HUES64 (cell line): ENCODE measurements around the gene KRTAP1-4.
"Not testable (repeated sequence)": the region's sequence is repeated elsewhere in the genome, so short reads cannot be mapped to it uniquely, and the experiment has no call there.

Source experiments
- H3K27ac ChIP-seq: 2 replicates; pipeline ENCODE4 v1.7.0; 2013; ENCODE audit warnings: low read depth, low read length, inconsistent platforms
- H3K27me3 ChIP-seq: 2 replicates; pipeline ENCODE4 v1.6.1; 2013; ENCODE audit warnings: mild to moderate bottlenecking, low read length; ENCODE audit not compliant: insufficient read depth
- H3K36me3 ChIP-seq: 2 replicates; pipeline ENCODE4 v1.6.1; 2013; ENCODE audit warnings: mild to moderate bottlenecking, low read length; ENCODE audit not compliant: insufficient read depth
- H3K4me1 ChIP-seq: 2 replicates; pipeline ENCODE4 v1.6.1; 2013; ENCODE audit warnings: mild to moderate bottlenecking, low read length, moderate library complexity; ENCODE audit not compliant: insufficient read depth
- H3K4me3 ChIP-seq: 2 replicates; pipeline ENCODE4 v1.5.1; 2013; ENCODE audit warnings: mild to moderate bottlenecking, low read length, moderate library complexity
- H3K9ac ChIP-seq: 2 replicates; pipeline ENCODE4 v1.6.1; 2013; ENCODE audit warnings: mild to moderate bottlenecking, low read depth, low read length
- H3K9me3 ChIP-seq: 2 replicates; pipeline ENCODE4 v1.6.1; 2013; ENCODE audit warnings: low read depth, low read length; ENCODE audit not compliant: insufficient read depth
- WGBS: fragments of 150-250, 120-280 bp; methylation state at CpG from one replicate; pipeline ENCODE4 v1.1.7; 2013; ENCODE audit warnings: missing lambda C conversion rate; 5-methylcytosine and 5-hydroxymethylcytosine counted together

The KRTAP1-4 gene

DNA sequence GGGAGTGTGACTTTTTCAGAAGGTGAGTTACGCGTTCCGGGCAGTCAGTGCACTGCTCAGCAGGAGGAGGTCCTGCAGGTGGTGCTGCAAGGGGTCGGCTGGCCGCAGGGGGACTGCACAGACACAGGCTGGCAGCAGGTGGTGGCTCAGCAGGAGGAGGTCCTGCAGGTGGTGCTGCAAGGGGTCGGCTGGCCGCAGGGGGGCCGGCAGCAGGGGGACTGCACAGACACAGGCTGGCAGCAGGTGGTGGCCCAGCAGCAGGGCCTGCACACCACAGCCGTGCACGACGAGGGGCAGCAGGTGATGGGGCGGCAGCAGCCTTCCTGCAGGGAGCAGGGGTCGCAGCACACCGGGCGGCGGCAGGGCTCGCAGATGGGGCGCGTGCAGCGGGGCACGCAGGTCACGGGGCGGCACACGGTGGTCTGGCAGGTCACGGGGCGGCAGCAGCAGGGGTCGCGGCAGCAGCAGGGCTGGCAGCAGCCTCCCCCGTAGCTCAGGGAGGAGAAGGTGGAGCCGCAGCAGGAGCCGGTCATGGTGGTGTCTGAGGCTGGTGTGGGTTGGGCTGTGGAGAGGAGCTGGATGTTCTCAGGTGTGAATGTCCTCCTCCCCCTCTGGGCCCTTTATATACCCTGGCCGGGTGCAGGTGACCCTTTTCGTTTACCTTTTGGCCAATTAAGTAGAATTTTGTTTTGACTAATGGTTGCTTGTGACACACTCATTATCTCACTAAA lies 16.9 kb upstream of the KRTAP1-4 start, which contains the start of gene KRTAP2-1:
KRTAP2-1 (minus strand) TSS at position 582 of the 731 bp plus-strand sequence; CDS start at position 533, 49 bp downstream.
- H3K9ac ChIP-seq, H3K27me3 ChIP-seq, H3K9me3 ChIP-seq, H3K36me3 ChIP-seq, H3K4me3 ChIP-seq, H3K4me1 ChIP-seq, H3K27ac ChIP-seq: not testable (repeated sequence)
- WGBS = 75% methylated on average over 5 of the region's 33 CpGs

DNA sequence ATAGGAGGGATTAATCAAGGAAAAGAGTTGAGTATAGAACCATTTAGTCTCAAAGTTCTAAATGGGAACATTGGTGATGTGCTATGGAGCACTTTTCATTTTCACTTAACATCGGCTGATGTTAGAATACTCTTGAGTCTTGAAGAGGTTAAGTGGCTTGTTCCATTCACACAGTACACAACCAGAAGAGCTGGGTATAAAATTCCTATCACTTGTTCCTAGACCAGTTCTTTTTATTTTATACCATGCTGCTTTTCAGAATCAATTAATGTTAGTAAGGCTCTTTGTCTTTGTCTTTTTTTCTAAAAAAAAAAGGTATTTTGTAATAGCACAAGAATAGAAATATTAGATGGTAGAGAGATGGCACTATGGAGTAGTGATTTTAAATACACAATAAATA lies 13.0 kb upstream of the KRTAP1-4 start:
- Histone ChIP-seq H3K27ac (no peak overlapping the region), H3K4me1 (peaks cover 16% of the 10 kb centered on the region), H3K9ac (no peak overlapping the region), H3K4me3 (no peak overlapping the region), H3K27me3 (no peaks in the 10 kb centered on the region), H3K36me3 (no peaks in the 10 kb centered on the region), H3K9me3 (no peaks in the 10 kb centered on the region)
- 100% methylated on average over 1 of the region's 1 CpG for WGBS

DNA sequence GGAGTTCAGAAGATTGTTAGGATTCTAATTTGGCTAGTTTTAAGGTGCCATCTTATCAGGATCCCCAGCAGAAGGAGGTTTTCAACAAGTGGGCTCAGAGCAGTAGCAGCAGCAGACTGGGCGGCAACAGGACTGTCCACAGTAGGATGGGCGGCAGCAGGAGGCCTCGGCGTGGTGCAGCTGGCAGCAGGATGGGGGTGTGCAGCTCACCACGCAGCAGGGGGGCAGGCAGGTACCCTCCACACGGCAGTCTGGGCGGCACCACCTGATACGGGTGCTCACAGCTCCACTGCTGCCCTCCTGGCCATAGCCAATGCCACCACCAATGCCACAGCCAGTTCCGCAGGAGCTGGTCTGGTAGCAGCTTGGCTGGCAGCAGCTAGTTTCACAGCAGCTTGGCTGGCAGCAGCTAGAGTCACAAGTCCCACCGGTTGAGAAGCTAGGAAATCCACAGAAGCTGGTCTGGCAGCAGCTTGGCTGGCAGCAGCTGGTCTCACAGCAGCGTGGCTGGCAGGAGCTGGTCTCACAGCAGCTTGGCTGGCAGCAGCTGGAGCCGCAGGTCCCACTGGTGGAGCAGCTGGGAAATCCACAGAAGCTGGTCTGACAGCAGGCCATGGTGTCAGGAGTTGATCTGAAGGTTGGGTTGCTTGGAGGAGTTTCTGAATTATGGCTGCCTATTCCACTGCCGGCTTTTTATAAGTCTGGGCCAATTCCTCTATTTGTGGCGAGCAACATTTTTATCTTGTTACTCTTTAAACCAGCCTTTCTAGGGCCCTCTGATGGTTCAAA lies 11.0 kb upstream of the KRTAP1-4 start, which contains the start of gene KRTAP1-1:
KRTAP1-1 (minus strand) TSS at position 668 of the 789 bp plus-strand sequence; CDS start at position 615, 53 bp downstream.
- peaks cover 23% of the 10 kb centered on the region for H3K4me1 ChIP-seq
- not testable (repeated sequence) for H3K27ac ChIP-seq, H3K9me3 ChIP-seq, H3K9ac ChIP-seq, H3K4me3 ChIP-seq, H3K27me3 ChIP-seq, H3K36me3 ChIP-seq
- WGBS = 92% methylated on average over 11 of the region's 14 CpGs

GRCh38 chr17:41037853-41038350 lies 7.9 kb upstream of the KRTAP1-4 start:
- Histone ChIP-seq H3K27me3 (no peaks in the 10 kb centered on the region), H3K36me3 (no peaks in the 10 kb centered on the region), H3K4me3 (no peak overlapping the region), H3K9ac (no peak overlapping the region), H3K9me3 (no peaks in the 10 kb centered on the region), H3K27ac (no peak overlapping the region), H3K4me1 (peaks cover 23% of the 10 kb centered on the region)
- 58% methylated on average over 2 of the region's 2 CpGs for WGBS

GRCh38 chr17:41034346-41034935 lies 4.4 kb upstream of the KRTAP1-4 start, which contains the start of gene KRTAP1-3:
KRTAP1-3 (minus strand) TSS chr17:41034874; CDS start chr17:41034821, 53 bp downstream.
- H3K4me3 ChIP-seq, H3K9ac ChIP-seq, H3K36me3 ChIP-seq, H3K27ac ChIP-seq, H3K27me3 ChIP-seq, H3K9me3 ChIP-seq: not testable (repeated sequence)
- WGBS = 94% methylated on average over 9 of the region's 10 CpGs
- peaks cover 22% of the 10 kb centered on the region for H3K4me1 ChIP-seq

DNA sequence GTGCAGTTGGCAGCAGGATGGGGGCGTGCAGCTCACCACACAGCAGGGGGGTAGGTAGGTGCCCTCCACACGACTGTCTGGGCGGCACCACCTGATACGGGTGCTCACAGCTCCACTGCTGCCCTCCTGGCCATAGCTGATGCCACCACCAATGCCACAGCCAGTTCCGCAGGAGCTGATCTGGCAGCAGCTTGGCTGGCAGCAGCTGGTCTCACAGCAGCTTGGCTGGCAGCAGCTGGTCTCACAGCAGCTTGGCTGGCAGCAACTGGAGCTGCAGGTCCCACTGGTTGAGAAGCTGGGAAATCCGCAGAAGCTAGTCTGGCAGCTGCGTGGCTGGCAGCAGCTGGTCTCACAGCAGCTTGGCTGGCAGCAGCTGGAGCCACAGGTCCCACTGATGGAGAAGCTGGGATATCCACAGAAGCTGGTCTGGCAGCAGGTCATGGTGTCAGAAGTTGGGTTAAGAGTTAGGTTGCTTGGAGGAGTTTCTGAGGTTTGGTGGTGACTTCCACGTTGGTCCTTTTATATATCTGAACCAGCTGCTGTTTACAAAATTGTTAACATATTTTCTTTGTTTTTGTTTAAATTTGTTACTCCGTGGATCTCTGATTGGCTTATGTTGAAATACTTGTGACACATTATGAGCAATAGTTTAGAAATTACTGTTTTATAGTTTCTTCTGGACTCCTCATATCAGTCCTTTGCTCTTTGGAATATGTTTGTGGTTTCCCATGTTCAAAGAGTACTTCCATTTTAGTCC lies 3.1 kb downstream of the KRTAP1-4 start, which contains the start of gene KRTAP1-5:
KRTAP1-5 (minus strand) TSS at position 494 of the 757 bp plus-strand sequence; CDS start at position 441, 53 bp downstream.
- Histone ChIP-seq H3K4me3 (no peak within 1 kb of the TSS), H3K27me3 (no peaks in the 10 kb centered on the region), H3K27ac (no peak within 1 kb of the TSS), H3K9me3 (no peaks in the 10 kb centered on the region), H3K36me3 (no peaks in the 10 kb centered on the region), H3K4me1 (no peaks in the 10 kb centered on the region), H3K9ac (no peak within 1 kb of the TSS)
- WGBS = 89% methylated on average over 9 of the region's 9 CpGs

- H3K27me3 ChIP-seq = no peaks in the 10 kb centered on the region
- no peak overlapping the region for H3K9ac ChIP-seq
- no peak overlapping the region for H3K27ac ChIP-seq
- no peak overlapping the region for H3K4me3 ChIP-seq
- no peaks in the 10 kb centered on the region for H3K9me3 ChIP-seq
- no peaks in the 10 kb centered on the region for H3K36me3 ChIP-seq
- no peaks in the 10 kb centered on the region for H3K4me1 ChIP-seq
- 98% methylated on average over 3 of the region's 3 CpGs for WGBS
Measured at GRCh38 chr17:41024697-41025096, 5.3 kb downstream of the KRTAP1-4 start.

GRCh38 chr17:41020336-41020735 lies 9.7 kb downstream of the KRTAP1-4 start:
- H3K4me1 ChIP-seq = no peaks in the 10 kb centered on the region
- no peaks in the 10 kb centered on the region for H3K9me3 ChIP-seq
- no peaks in the 10 kb centered on the region for H3K27me3 ChIP-seq
- no peaks in the 10 kb centered on the region for H3K36me3 ChIP-seq
- no peak overlapping the region for H3K27ac ChIP-seq
- H3K9ac ChIP-seq = no peak overlapping the region
- no peak overlapping the region for H3K4me3 ChIP-seq

DNA sequence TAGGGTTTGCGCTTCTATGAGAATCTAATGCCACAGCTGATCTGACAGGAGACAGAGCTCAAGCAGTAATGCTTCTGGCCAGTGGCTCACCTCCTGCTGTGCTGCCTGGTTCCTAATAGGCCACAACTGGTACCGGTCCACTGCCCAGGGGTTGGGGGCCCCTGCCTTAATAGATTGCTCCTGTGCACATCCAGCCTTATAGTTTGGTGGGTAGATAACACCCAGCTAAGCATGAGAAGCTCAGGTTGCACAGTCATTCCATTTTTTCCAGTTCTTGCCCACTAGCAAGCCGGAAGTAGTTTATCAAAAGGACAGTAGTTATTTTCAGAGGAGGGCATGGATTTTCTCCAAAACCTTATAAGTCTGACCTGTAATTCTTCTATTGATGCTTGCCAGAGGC lies 10.6 kb downstream of the KRTAP1-4 start:
- no peak overlapping the region for H3K27ac ChIP-seq
- WGBS = 96% methylated on average over 3 of the region's 3 CpGs
- no peak overlapping the region for H3K9ac ChIP-seq

DNA sequence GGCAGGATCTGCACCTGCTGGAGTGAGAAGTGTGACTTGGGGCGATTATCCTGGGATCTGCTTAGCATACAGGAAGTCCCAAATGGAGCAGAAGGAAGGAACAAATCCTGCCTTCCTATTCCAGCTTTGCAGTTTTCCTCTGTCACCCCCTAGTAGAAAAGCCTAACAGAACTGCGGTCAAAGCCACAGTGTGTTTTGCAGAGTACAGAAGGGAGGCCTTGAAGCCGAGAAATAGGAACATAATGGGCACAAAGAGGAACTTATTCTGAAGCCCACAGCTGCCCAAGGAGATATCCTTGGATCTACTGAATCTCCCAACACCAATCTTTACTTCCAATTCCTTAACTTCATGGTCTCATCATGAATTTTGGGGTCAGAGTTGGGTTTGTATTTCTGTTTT lies 11.5 kb downstream of the KRTAP1-4 start:
- Histone ChIP-seq H3K4me3 (no peak overlapping the region), H3K4me1 (no peaks in the 10 kb centered on the region)
- 94% methylated on average over 3 of the region's 3 CpGs for WGBS

More for the DNA sequence above, 10.6 kb downstream of the KRTAP1-4 start:
- Histone ChIP-seq H3K27me3 (no peaks in the 10 kb centered on the region), H3K4me3 (no peak overlapping the region), H3K4me1 (no peaks in the 10 kb centered on the region), H3K9me3 (no peaks in the 10 kb centered on the region), H3K36me3 (no peaks in the 10 kb centered on the region)

More for the DNA sequence above, 11.5 kb downstream of the KRTAP1-4 start:
- no peak overlapping the region for H3K9ac ChIP-seq
- no peaks in the 10 kb centered on the region for H3K36me3 ChIP-seq
- no peaks in the 10 kb centered on the region for H3K27me3 ChIP-seq
- H3K9me3 ChIP-seq = no peaks in the 10 kb centered on the region
- H3K27ac ChIP-seq = no peak overlapping the region
